ENCODE results near the gene RPL10. TPM values are rescaled to one million over a fixed set of nuclear protein-coding genes. Genes with fewer than 3 reads are reported as not detected.
A peak's percentile ranks its signal among the peaks of the same experiment; 100 is the strongest.

RPL10 gene
- total and polyA plus RNA-seq, 2 of the 8 experiments (the other 6 are each of a cell fraction or from before 2014, with no cell fraction given): 2,633 to 4,293 TPM

- H3K14ac ChIP-seq (ENCODE audit: insufficient read length): no peak overlapping the region
- no peak overlapping the region for H3K56ac ChIP-seq (replicated peaks; ENCODE audit: insufficient read length, low read depth, low read length)
- no peaks in the 10 kb centered on the region for H3K79me2 ChIP-seq (ENCODE audit: control insufficient read depth in 1 of 2, insufficient read depth in 2 of 2, low read length in 2 of 2)
- H3K79me1 ChIP-seq (ENCODE audit: low read depth, low read length): no peaks in the 10 kb centered on the region
- H3K23ac ChIP-seq (ENCODE audit: insufficient read length): no peak overlapping the region
- H3K23me2 ChIP-seq (ENCODE audit: low read depth, low read length): no peaks in the 10 kb centered on the region
- no peak overlapping the region for H3K9ac ChIP-seq (replicated peaks in 1 of 4; ENCODE audit: extremely low read depth in 1 of 4, low read depth in 3 of 4, low read length in 3 of 4)
- H3K27me3 ChIP-seq (replicated peaks in 1 of 4; ENCODE audit: control insufficient read depth in 3 of 4, extremely low read depth in 1 of 4, insufficient read depth in 3 of 4, low read length in 3 of 4): no peaks in the 10 kb centered on the region
- H2BK20ac ChIP-seq (ENCODE audit: low read length): no peak overlapping the region
- DNase-seq (ENCODE audit: low read depth in 1 of 2, low spot score in 2 of 2) (no peak), FAIRE-seq (no peak)
- no peak overlapping the region for H3K4me2 ChIP-seq (ENCODE audit: insufficient read depth in 1 of 2, low read depth in 2 of 2, low read length in 2 of 2)
- ChIA-PET POLR2A (ENCODE audit: partially characterized antibody) (interaction anchor here (1.0 to 15.6 kb wide), 10 partner anchors 9 to 115 kb away, joined by 3 to 348 read pairs (median 11); partner anchors contain the start of genes EMD, FLNA and RPL10), CTCF (ENCODE audit: partially characterized antibody) (interaction anchor here (0.8 to 1.5 kb wide), 3 partner anchors 14 to 25 kb away, joined by 3 to 6 read pairs (median 3); no protein-coding TSS in a partner anchor)
- no peaks in the 10 kb centered on the region for H3K4me1 ChIP-seq (replicated peaks in 1 of 4; ENCODE audit: control insufficient read depth in 3 of 4, insufficient read depth in 4 of 4, low read length in 3 of 4)
- H3K18ac ChIP-seq (ENCODE audit: extremely low read depth, low read length): no peak overlapping the region
- peaks cover 0 to 19% of the 10 kb centered on the region in 2 experiments for H4K20me1 ChIP-seq (replicated peaks in 1 of 2; ENCODE audit: control insufficient read depth in 1 of 2, insufficient read depth in 2 of 2, low read length in 2 of 2)
- no peak overlapping the region for H4K8ac ChIP-seq (ENCODE audit: extremely low read depth, insufficient read depth, low read length)
- no peak overlapping the region for H3K4me3 ChIP-seq (ENCODE audit: extremely low read depth in 1 of 4, insufficient read depth in 2 of 4, low read depth in 3 of 4, low read length in 4 of 4)
- TF ChIP-seq POLR2AphosphoS5 (IDR thresholded peaks at IDR 0.05; ENCODE audit: low read depth, low read length) (peak; percentile 59; the same call in 1 of the 2 replicates), POLR2A (IDR thresholded peaks at IDR 0.05; ENCODE audit: control extremely low read depth in 1 of 2, low read depth in 2 of 2, low read length in 2 of 2) (0 out of 3 replicates have a peak, but pooled peaks of 1 of the 2 experiments have one; percentile 32), NANOG (IDR thresholded peaks at IDR 0.05; ENCODE audit: insufficient read depth, low read depth, low read length, poor library complexity, severe bottlenecking) (no peak)
- no peak overlapping the region for H2AFZ ChIP-seq (ENCODE audit: low read length)
- no peak overlapping the region for H2AK5ac ChIP-seq (ENCODE audit: low read depth, low read length)
- peaks cover 26 to 57% (median 48%) of the 10 kb centered on the region in 4 experiments for H3K36me3 ChIP-seq (ENCODE audit: control insufficient read depth in 2 of 4, insufficient read depth in 4 of 4, low read length in 3 of 4)
- no peak overlapping the region for H2BK12ac ChIP-seq (ENCODE audit: low read depth, low read length)
- 87% methylated on average over 17 of the region's 24 CpGs; no CpG with 5 or more reads in 1 of the 2 experiments for WGBS, 2 experiments (ENCODE audit: extremely low coverage in 1 of 2, insufficient coverage in 1 of 2, insufficient read length in 1 of 2, insufficient replicate concordance in 2 of 2, low coverage in 1 of 2, low lambda C conversion rate in 2 of 2, missing lambda C conversion rate in 1 of 2)
- H2BK15ac ChIP-seq (ENCODE audit: low read length): no peak overlapping the region
- no peak overlapping the region for H2BK5ac ChIP-seq (ENCODE audit: low read depth, low read length)
- no peak overlapping the region for H3K27ac ChIP-seq (ENCODE audit: low read depth, low read length)
- H2BK120ac ChIP-seq (replicated peaks; ENCODE audit: low read depth, low read length): no peak overlapping the region
- no peak overlapping the region for H4K5ac ChIP-seq (ENCODE audit: insufficient read length, low read depth, low read length)
- H3K9me3 ChIP-seq (ENCODE audit: insufficient read depth in 2 of 2, low read depth in 1 of 2, low read length in 1 of 2): no peaks in the 10 kb centered on the region
- H3K4ac ChIP-seq (replicated peaks; ENCODE audit: insufficient read length, low read depth, low read length): no peak overlapping the region
- no peak overlapping the region for H4K91ac ChIP-seq (replicated peaks; ENCODE audit: insufficient read length, low read length)
Observed at GRCh38 chrX:154348646-154349358, 49.4 kb upstream of the RPL10 start.
